Breast epithelium (tissue), 3 donors: ENCODE measurements around the gene TMEM178A.

Experiments
- POLR2A ChIP-seq: fragments of 450-650 bp; IDR thresholded peaks from one replicate; pipeline ENCODE4 v1.6.1; 2016; ENCODE audit warnings: antibody characterized with exemption, mild to moderate bottlenecking, moderate library complexity
- POLR2AphosphoS5 ChIP-seq, 3 donors: sonication (generic); formaldehyde crosslinking; IDR thresholded peaks; one replicate each; pipeline ENCODE4 v1.6.1; 2017; ENCODE audit warnings: antibody characterized with exemption in 3 of 3

DNA sequence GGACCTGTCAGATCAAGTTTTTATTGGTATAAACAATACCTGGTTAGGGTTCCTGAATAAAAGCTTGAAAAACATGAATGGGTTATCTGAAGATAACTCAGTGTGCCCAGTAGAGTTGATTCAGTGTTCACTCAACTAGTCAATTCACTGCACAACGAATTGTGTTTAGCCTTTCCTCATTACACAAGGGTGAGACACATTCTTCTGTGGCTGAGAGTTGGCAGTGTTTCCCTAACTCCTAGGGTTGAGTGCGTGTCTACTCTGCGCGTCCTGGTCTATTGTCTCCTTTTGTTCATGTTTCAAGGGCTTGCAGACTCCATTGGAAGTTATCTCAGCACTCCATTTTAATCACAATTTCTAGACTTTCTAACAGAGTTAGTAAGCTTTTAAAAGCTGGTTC, 32.8 kb upstream of the TMEM178A start:
- no peak for TF ChIP-seq POLR2AphosphoS5 (IDR thresholded peaks at IDR 0.05)
- TF ChIP-seq POLR2A, result no peak
